HCT116 (cell line): ENCODE data around the gene TPRG1. TPM values are rescaled to one million over a fixed set of nuclear protein-coding genes. Genes with fewer than 3 reads are reported as not detected.

Experiments used
- ATAC-seq: fragments of 200-7000 bp; cut with Tn5 transposase; 2 replicates; pipeline ENCODE4 v1.9.1; 2020; ENCODE audit warnings: mild to moderate bottlenecking, moderate library complexity
- BruUV-seq: library from RNA; stranded (reverse); fragments of 400-500 nt; replicated peaks from 2 replicates; lab custom pipeline; 2021; lab: Mats Ljungman, UMichigan
- CTCF ChIA-PET: fragments of 300-600 bp; sonication (Branson Sonifier 250); formaldehyde crosslinking; loops from one replicate; lab custom pipeline; 2021; ENCODE audit warnings: antibody characterized with exemption; lab: Charles Lee
- POLR2A ChIA-PET: fragments of 300-600, 350-600 bp; sonication (Branson Sonifier 250); formaldehyde crosslinking; loops from one replicate; lab custom pipeline; 2021; ENCODE audit warnings: antibody characterized with exemption; lab: Charles Lee
- RAD21 ChIA-PET, 2 experiments: fragments of 300-600 bp; sonication (Branson Sonifier 250); formaldehyde crosslinking; loops; one replicate each; lab custom pipeline; 2023; ENCODE audit warnings: low total read pairs in 2 of 2; ENCODE audit not compliant: uncharacterized antibody in 2 of 2, unreplicated experiment in 2 of 2, low non-redundant PET in 1 of 2; lab: Charles Lee
- DNase-seq: peaks from one replicate; pipeline ENCODE4 v3.0.0-alpha.2; 2010; ENCODE audit warnings: low read depth, low spot score
- H2AFZ ChIP-seq: fragments of 200-600 bp; shearing (Covaris generic), sonication (generic); 2 replicates; pipeline ENCODE4 v1.6.1; 2017; ENCODE audit warnings: low read depth, mixed run types, mixed read lengths, antibody characterized with exemption, low read length; ENCODE audit not compliant: poor library complexity, severe bottlenecking
- H3K27ac ChIP-seq: 2 replicates; pipeline ENCODE4 v1.5.1; 2012; ENCODE audit warnings: low read depth, low read length
- H3K27me3 ChIP-seq: fragments of 200-600 bp; sonication (generic); 2 replicates; pipeline ENCODE4 v1.6.1; 2016; ENCODE audit warnings: mixed run types, low read length, mixed read lengths; ENCODE audit not compliant: insufficient read depth
- H3K36me3 ChIP-seq, 2 experiments: fragments of 200-500 bp in 1 of 2; fragments of 200-600 bp in 1 of 2; sonication (Bioruptor generic) in 1 of 2; sonication (generic) in 1 of 2; 2 replicates each; pipeline versions ENCODE4 v1.5.1 to v1.6.1; 2014 to 2016; ENCODE audit warnings: low read length in 2 of 2, inconsistent platforms in 1 of 2, mixed read lengths in 1 of 2, mixed run types in 1 of 2; ENCODE audit not compliant: insufficient read depth in 2 of 2, control insufficient read depth in 1 of 2
- H3K4me1 ChIP-seq, 2 experiments: fragments of 200-600 bp in 1 of 2; sonication (generic) in 1 of 2; 2 replicates each; pipeline versions ENCODE4 v1.5.1 to v1.6.1; 2012 to 2017; ENCODE audit warnings: low read length in 2 of 2, inconsistent platforms in 1 of 2, mild to moderate bottlenecking in 1 of 2, mixed read lengths in 1 of 2, mixed run types in 1 of 2, moderate library complexity in 1 of 2; ENCODE audit not compliant: insufficient read depth in 2 of 2, control insufficient read depth in 1 of 2
- H3K4me2 ChIP-seq: fragments of 200-600 bp; sonication (generic); 2 replicates; pipeline ENCODE4 v1.6.1; 2017; ENCODE audit warnings: mixed run types, low read length, mixed read lengths
- H3K4me3 ChIP-seq, 2 experiments: fragments of 200-600 bp in 1 of 2; sonication (generic) in 1 of 2; replicated peaks in 1 of 2; 2 replicates each; pipeline ENCODE4 v1.5.1; 2011 to 2016; ENCODE audit warnings: low read length in 2 of 2, control low read depth in 1 of 2, low read depth in 1 of 2, mild to moderate bottlenecking in 1 of 2, mixed read lengths in 1 of 2, mixed run types in 1 of 2
- H3K79me2 ChIP-seq: fragments of 200-600 bp; sonication (generic); 2 replicates; pipeline ENCODE4 v1.6.1; 2017; ENCODE audit warnings: mild to moderate bottlenecking, mixed run types, low read length, moderate library complexity, mixed read lengths; ENCODE audit not compliant: insufficient read depth
- H3K9ac ChIP-seq: fragments of 200-600 bp; sonication (generic); 2 replicates; pipeline ENCODE4 v1.6.1; 2016; ENCODE audit warnings: low read length, mixed read lengths
- H3K9me2 ChIP-seq: fragments of 200-600 bp; sonication (generic), shearing (Covaris generic); 2 replicates; pipeline ENCODE4 v1.6.1; 2017; ENCODE audit warnings: mixed run types, mild to moderate bottlenecking, moderate library complexity; ENCODE audit not compliant: insufficient read depth
- H3K9me3 ChIP-seq, 2 experiments: fragments of 200-500 bp in 1 of 2; fragments of 200-600 bp in 1 of 2; sonication (Bioruptor generic) in 1 of 2; sonication (generic) in 1 of 2; 2 replicates each; pipeline ENCODE4 v1.6.1; 2014 to 2017; ENCODE audit warnings: low read length in 2 of 2, mixed read lengths in 2 of 2, inconsistent platforms in 1 of 2, low read depth in 1 of 2, mild to moderate bottlenecking in 1 of 2, mixed run types in 1 of 2, moderate library complexity in 1 of 2; ENCODE audit not compliant: control insufficient read depth in 1 of 2, insufficient read depth in 1 of 2
- H4K20me1 ChIP-seq: fragments of 200-600 bp; sonication (generic), shearing (Covaris generic); 2 replicates; pipeline ENCODE4 v1.6.1; 2017; ENCODE audit warnings: mixed run types, mild to moderate bottlenecking, moderate library complexity; ENCODE audit not compliant: insufficient read depth
- ATF3 ChIP-seq: IDR thresholded peaks from 2 replicates; pipeline ENCODE4 v1.6.1; 2012
- CBX3 ChIP-seq: IDR thresholded peaks from 2 replicates; pipeline ENCODE4 v1.6.1; 2012; ENCODE audit warnings: low read depth
- CEBPB ChIP-seq: IDR thresholded peaks from 2 replicates; pipeline ENCODE4 v1.6.1; 2012; ENCODE audit warnings: low read depth
- CTCF ChIP-seq, 3 experiments: fragments of 200-600 bp in 1 of 3; sonication (generic) in 1 of 3; IDR thresholded peaks in 2 of 3; conservative IDR thresholded peaks in 1 of 3; 2 replicates each; pipeline ENCODE4 v1.5.1; 2012 to 2017; ENCODE audit warnings: low read depth in 2 of 3, low read length in 2 of 3, antibody characterized with exemption in 1 of 3, borderline replicate concordance in 1 of 3, control low read depth in 1 of 3, mild to moderate bottlenecking in 1 of 3, mixed read lengths in 1 of 3, mixed run types in 1 of 3, moderate library complexity in 1 of 3; ENCODE audit not compliant: insufficient read depth in 1 of 3
- EGR1 ChIP-seq: IDR thresholded peaks from 2 replicates; pipeline ENCODE4 v1.6.1; 2012; ENCODE audit warnings: low read depth
- ELF1 ChIP-seq: IDR thresholded peaks from 2 replicates; pipeline ENCODE4 v1.6.1; 2012; ENCODE audit warnings: low read depth, borderline replicate concordance
- EZH2 ChIP-seq: fragments of 200-600 bp; sonication (generic); IDR thresholded peaks from 2 replicates; pipeline ENCODE4 v1.6.1; 2017; ENCODE audit warnings: antibody characterized with exemption, mixed run types
- EZH2phosphoT487 ChIP-seq: fragments of 200-600 bp; IDR thresholded peaks from 2 replicates; pipeline ENCODE4 v1.6.1; 2018; ENCODE audit warnings: antibody characterized with exemption, borderline replicate concordance
- FOSL1 ChIP-seq: IDR thresholded peaks from 2 replicates; pipeline ENCODE4 v1.6.1; 2012; ENCODE audit warnings: low read depth
- JUND ChIP-seq: IDR thresholded peaks from 2 replicates; pipeline ENCODE4 v1.6.1; 2012
- MAX ChIP-seq: IDR thresholded peaks from 2 replicates; pipeline ENCODE4 v1.6.1; 2012
- POLR2A ChIP-seq: IDR thresholded peaks from 2 replicates; pipeline ENCODE4 v1.7.0; 2011; ENCODE audit warnings: borderline replicate concordance; ENCODE audit not compliant: insufficient read depth, insufficient read length; ENCODE audit errors: extremely low read depth
- POLR2AphosphoS5 ChIP-seq: IDR thresholded peaks from 2 replicates; pipeline ENCODE4 v1.6.1; 2011; ENCODE audit warnings: mild to moderate bottlenecking, low read depth, low read length, moderate library complexity
- RAD21 ChIP-seq: IDR thresholded peaks from 2 replicates; pipeline ENCODE4 v1.6.1; 2012; ENCODE audit warnings: low read depth, mild to moderate bottlenecking
- SIN3A ChIP-seq: IDR thresholded peaks from 2 replicates; pipeline ENCODE4 v1.6.1; 2012; ENCODE audit warnings: low read depth
- SP1 ChIP-seq: IDR thresholded peaks from 2 replicates; pipeline ENCODE4 v1.6.1; 2012; ENCODE audit warnings: low read depth
- SRF ChIP-seq: IDR thresholded peaks from 2 replicates; pipeline ENCODE4 v1.6.1; 2012; ENCODE audit warnings: low read depth
- TCF7L2 ChIP-seq: IDR thresholded peaks from 2 replicates; pipeline ENCODE4 v1.7.0; 2011; ENCODE audit warnings: borderline replicate concordance, inconsistent platforms; ENCODE audit not compliant: insufficient read depth, insufficient read length; ENCODE audit errors: extremely low read depth
- YY1 ChIP-seq: IDR thresholded peaks from 2 replicates; pipeline ENCODE4 v1.6.1; 2011; ENCODE audit warnings: low read length, low read depth, moderate library complexity, mild to moderate bottlenecking; ENCODE audit not compliant: insufficient replicate concordance; ENCODE audit errors: extremely low read depth
- ZBTB33 ChIP-seq: IDR thresholded peaks from 2 replicates; pipeline ENCODE4 v1.6.1; 2011; ENCODE audit warnings: mild to moderate bottlenecking, low read length, moderate library complexity; ENCODE audit not compliant: insufficient replicate concordance; ENCODE audit errors: extremely low read depth
- ZFX ChIP-seq: fragments of 450-650 bp; IDR thresholded peaks from 2 replicates; pipeline ENCODE4 v1.6.1; 2017
- ZNF274 ChIP-seq: fragments of 200-500 bp; sonication (Bioruptor generic); IDR thresholded peaks from 2 replicates; pipeline ENCODE4 v1.6.1; 2014; ENCODE audit warnings: mild to moderate bottlenecking, low read depth, low read length, inconsistent platforms
- intact Hi-C: fragments of 100-400 bp; cut with micrococcal nuclease; formaldehyde crosslinking; loops from 2 replicates; pipeline ENCODE4 v1.10.0; 2022
- total RNA-seq: library from RNA; stranded (reverse); gene quantifications from one replicate; pipeline ENCODE4 v1.2.1, GENCODE V29; 2021; ENCODE audit not compliant: unreplicated experiment

Gene TPRG1
- total RNA-seq, 1 experiment from 2014 or later = 2.8 TPM

GRCh38 chr3:189353988-189354889 lies 182.5 kb downstream of the TPRG1 start:
- H2AFZ ChIP-seq = peak overlapping the region; percentile 90
- intact Hi-C loops = no loop called here
- no peak for TF ChIP-seq ZNF274
- TF ChIP-seq ZBTB33 = no peak
- no peak for TF ChIP-seq JUND
- TF ChIP-seq CBX3 = peak; percentile 40; the same call in 1 of the 2 replicates
- no peak for TF ChIP-seq SIN3A
- no peak; the same call in 1 of the 2 replicates for TF ChIP-seq FOSL1
- no peak for TF ChIP-seq SRF
- no peak for TF ChIP-seq EZH2phosphoT487
- TF ChIP-seq CTCF (IDR thresholded peaks at IDR 0.05 in 2 of 3, conservative IDR thresholded peaks at IDR 0.05 in 1 of 3; ENCODE audit: borderline replicate concordance in 1 of 3, insufficient read depth in 1 of 3, low read depth in 2 of 3, low read length in 2 of 3) = no peak
- no peak for TF ChIP-seq TCF7L2
- TF ChIP-seq POLR2A = no peak
- no peak for TF ChIP-seq ELF1
- no peak for TF ChIP-seq ZFX
- TF ChIP-seq POLR2AphosphoS5 = no peak
- no peak for TF ChIP-seq EGR1
- no peak for TF ChIP-seq MAX
- TF ChIP-seq YY1 = no peak
- TF ChIP-seq SP1 = peak; percentile 37; the same call in 1 of the 2 replicates
- TF ChIP-seq RAD21 = no peak
- TF ChIP-seq EZH2 = no peak
- TF ChIP-seq CEBPB = 0 out of 2 replicates have a peak, but pooled peaks have one; percentile 10
- no peak for TF ChIP-seq ATF3

More at GRCh38 chr3:189353988-189354889, 182.5 kb downstream of the TPRG1 start:
- ATAC-seq (peak; percentile 50), DNase-seq (peak; percentile 10)
- Histone ChIP-seq H3K79me2 (no peaks in the 10 kb centered on the region), H3K4me3 (no peak overlapping the region), H3K9me3 (no peaks in the 10 kb centered on the region), H3K9me2 (no peaks in the 10 kb centered on the region), H3K36me3 (no peaks in the 10 kb centered on the region), H3K27ac (no peak overlapping the region), H3K27me3 (no peaks in the 10 kb centered on the region), H4K20me1 (no peaks in the 10 kb centered on the region), H3K4me1 (peaks cover 34 to 35% of the 10 kb centered on the region in 2 experiments), H3K4me2 (peak overlapping the region; percentile 46), H3K9ac (no peak overlapping the region)
- ChIA-PET POLR2A (no interaction called here), RAD21 (no interaction called here), CTCF (interaction anchor here (1.9 kb wide), 1 partner anchor 82 kb away, joined by 7 read pairs; no protein-coding TSS in a partner anchor)
- no TSS peak for BruUV-seq
